Transverse colon (tissue), 4 donors: ENCODE results near the gene CLDN22. TPM values are rescaled to one million over a fixed set of nuclear protein-coding genes. Genes with fewer than 3 reads are reported as not detected.

Experiments
- DNase-seq: peaks from one replicate; pipeline ENCODE4 v3.0.0-alpha.2; 2019
- H3K27ac ChIP-seq, 4 donors: fragments of 200-600 bp; sonication (generic); 2 replicates each; pipeline ENCODE4 v1.5.1; 2016 to 2018; ENCODE audit warnings: inconsistent platforms in 4 of 4
- H3K27me3 ChIP-seq: fragments of 200-600 bp; sonication (generic); 2 replicates; pipeline ENCODE4 v1.5.1; 2017; ENCODE audit warnings: inconsistent platforms
- H3K36me3 ChIP-seq, 4 donors: fragments of 200-600 bp; sonication (generic); 2 replicates each; pipeline ENCODE4 v1.5.1; 2017 to 2019; ENCODE audit warnings: inconsistent platforms in 4 of 4
- H3K4me1 ChIP-seq, 4 donors: fragments of 200-600 bp; sonication (generic); 2 replicates each; pipeline ENCODE4 v1.5.1; 2017 to 2020; ENCODE audit warnings: inconsistent platforms in 4 of 4
- H3K4me3 ChIP-seq, 4 donors: fragments of 200-600 bp; sonication (generic); 1 replicate in 1 of 4; 2 replicates in 3 of 4; pipeline versions ENCODE4 v1.5.1 to v1.6.1; 2017 to 2019; ENCODE audit warnings: inconsistent platforms in 4 of 4
- H3K9me3 ChIP-seq, 2 donors: fragments of 200-600 bp; sonication (generic); 2 replicates each; pipeline ENCODE4 v1.5.1; 2017 to 2019; ENCODE audit warnings: inconsistent platforms in 2 of 2
- CTCF ChIP-seq, 5 experiments: fragments of 200-600 bp in 3 of 5; fragments of 450-650 bp in 2 of 5; sonication (generic) in 3 of 5; IDR thresholded peaks; 1 replicate in 2 of 5; 2 replicates in 3 of 5; pipeline ENCODE4 v1.5.1; 2016 to 2017; ENCODE audit warnings: antibody characterized with exemption in 5 of 5, inconsistent platforms in 3 of 5, mild to moderate bottlenecking in 2 of 5, moderate library complexity in 1 of 5
- EP300 ChIP-seq: sonication (generic); formaldehyde crosslinking; IDR thresholded peaks from one replicate; pipeline ENCODE4 v1.6.1; 2017; ENCODE audit warnings: antibody characterized with exemption, low read depth
- POLR2A ChIP-seq: fragments of 450-650 bp; IDR thresholded peaks from one replicate; pipeline ENCODE4 v1.6.1; 2016; ENCODE audit warnings: antibody characterized with exemption, mild to moderate bottlenecking, moderate library complexity
- POLR2AphosphoS5 ChIP-seq, 3 donors: sonication (generic); formaldehyde crosslinking; IDR thresholded peaks; one replicate each; pipeline ENCODE4 v1.6.1; 2016; ENCODE audit warnings: antibody characterized with exemption in 3 of 3
- WGBS, 2 donors: methylation state at CpG; one replicate each; pipeline ENCODE4 v1.1.5; 2018; ENCODE audit warnings: low coverage in 1 of 2; 5-methylcytosine and 5-hydroxymethylcytosine counted together
- in situ Hi-C, 4 donors: fragments of 200-750 bp; cut with MboI; loops; one replicate each; pipeline versions ENCODE4 v1.15.0 to v1.15.1; 2017; ENCODE audit warnings: low sequenced_read_pairs in 3 of 4, low pct_ligation_motif_present in 1 of 4, low pct_unique_long_range_greater_than_20kb in 1 of 4
- intact Hi-C: fragments of 100-400 bp; cut with DNase I; formaldehyde crosslinking; loops from one replicate; pipeline ENCODE4 v1.15.1; 2023; ENCODE audit warnings: low total_unique reads
- total RNA-seq, 4 donors: library from RNA; depleted of rRNA; stranded (reverse); fragments of >200 nt; gene quantifications; one replicate each; pipeline ENCODE4 v1.1.0, GENCODE V29; 2016

The CLDN22 gene
- total RNA-seq, 4 donors from 2014 or later: not detected

- Histone ChIP-seq H3K36me3 (no peaks in the 10 kb centered on the region), H3K4me3 (no peak overlapping the region), H3K27me3 (peaks cover 20% of the 10 kb centered on the region), H3K4me1 (peaks cover 0 to 7% (median 0%) of the 10 kb centered on the region in 4 donors), H3K9me3 (no peaks in the 10 kb centered on the region), H3K27ac (no peak overlapping the region)
- DNase-seq: no peak
- in situ Hi-C loops (no loop called here), intact Hi-C loops (no loop called here)
- WGBS, 2 donors: 87% methylated on average over 4 of the region's 4 CpGs; no CpG with 5 or more reads in 1 of the 2 donors
- no peak for TF ChIP-seq EP300
- TF ChIP-seq POLR2AphosphoS5 (IDR thresholded peaks at IDR 0.05): no peak
- no peak for TF ChIP-seq CTCF (IDR thresholded peaks at IDR 0.05)
- TF ChIP-seq POLR2A: no peak
Measured at GRCh38 chr4:183345261-183345660, 25.2 kb upstream of the CLDN22 start.

GRCh38 chr4:183344523-183345255, 24.6 kb upstream of the CLDN22 start:
- no peak overlapping the region for H3K27ac ChIP-seq
- H3K4me1 ChIP-seq: peaks cover 0 to 7% (median 0%) of the 10 kb centered on the region in 4 donors
- peaks cover 20% of the 10 kb centered on the region for H3K27me3 ChIP-seq
- in situ Hi-C loops (no loop called here), intact Hi-C loops (no loop called here)
- WGBS, 2 donors: 89% methylated on average over 15 of the region's 15 CpGs; no CpG with 5 or more reads in 1 of the 2 donors
- TF ChIP-seq CTCF (IDR thresholded peaks at IDR 0.05) (no peak), POLR2A (no peak), POLR2AphosphoS5 (IDR thresholded peaks at IDR 0.05) (no peak)
- no peak for DNase-seq
- H3K9me3 ChIP-seq: no peaks in the 10 kb centered on the region
- H3K4me3 ChIP-seq: no peak overlapping the region
- H3K36me3 ChIP-seq: no peaks in the 10 kb centered on the region

GRCh38 chr4:183343730-183344129, 23.7 kb upstream of the CLDN22 start:
- no peaks in the 10 kb centered on the region for H3K36me3 ChIP-seq
- peaks cover 20% of the 10 kb centered on the region for H3K27me3 ChIP-seq
- no peaks in the 10 kb centered on the region for H3K9me3 ChIP-seq
- no peak overlapping the region for H3K27ac ChIP-seq
- no peak overlapping the region for H3K4me3 ChIP-seq
- TF ChIP-seq POLR2A (no peak), CTCF (IDR thresholded peaks at IDR 0.05) (no peak), POLR2AphosphoS5 (IDR thresholded peaks at IDR 0.05) (no peak), EP300 (no peak)
- no peak for DNase-seq
- WGBS, 2 donors: 82 to 100% methylated on average over 1 to 7 of the region's 7 CpGs
- H3K4me1 ChIP-seq: peaks cover 0 to 7% (median 0%) of the 10 kb centered on the region in 4 donors
- in situ Hi-C loops: no loop called here
- intact Hi-C loops: no loop called here

GRCh38 chr4:183342541-183343533, 22.8 kb upstream of the CLDN22 start:
- DNase-seq: no peak

More at GRCh38 chr4:183342541-183343533, 22.8 kb upstream of the CLDN22 start:
- in situ Hi-C loops (no loop called here), intact Hi-C loops (no loop called here)
- H3K9me3 ChIP-seq: no peaks in the 10 kb centered on the region
- H3K27ac ChIP-seq: no peak overlapping the region
- peaks cover 20% of the 10 kb centered on the region for H3K27me3 ChIP-seq
- peak overlapping the region in 1 of 4 donors; percentile 20 for H3K4me3 ChIP-seq
- 33 to 34% methylated on average over 6 to 30 of the region's 40 CpGs for WGBS, 2 donors
- peaks cover 0 to 7% (median 0%) of the 10 kb centered on the region in 4 donors for H3K4me1 ChIP-seq
- H3K36me3 ChIP-seq: no peaks in the 10 kb centered on the region
- TF ChIP-seq CTCF (IDR thresholded peaks at IDR 0.05): no peak
- no peak for TF ChIP-seq POLR2AphosphoS5 (IDR thresholded peaks at IDR 0.05)
- TF ChIP-seq EP300: no peak
- no peak for TF ChIP-seq POLR2A
